HPDE6-E6E7 (cell line): ENCODE data around the gene FAM193B.
"Not testable (repeated sequence)": the region's sequence is repeated elsewhere in the genome, so short reads cannot be mapped to it uniquely, and the experiment has no call there.

Experiments used
- DNase-seq: peaks from one replicate; pipeline ENCODE4 v3.0.0; 2011; ENCODE audit warnings: missing footprints; ENCODE audit errors: extremely low spot score

Gene FAM193B

DNA sequence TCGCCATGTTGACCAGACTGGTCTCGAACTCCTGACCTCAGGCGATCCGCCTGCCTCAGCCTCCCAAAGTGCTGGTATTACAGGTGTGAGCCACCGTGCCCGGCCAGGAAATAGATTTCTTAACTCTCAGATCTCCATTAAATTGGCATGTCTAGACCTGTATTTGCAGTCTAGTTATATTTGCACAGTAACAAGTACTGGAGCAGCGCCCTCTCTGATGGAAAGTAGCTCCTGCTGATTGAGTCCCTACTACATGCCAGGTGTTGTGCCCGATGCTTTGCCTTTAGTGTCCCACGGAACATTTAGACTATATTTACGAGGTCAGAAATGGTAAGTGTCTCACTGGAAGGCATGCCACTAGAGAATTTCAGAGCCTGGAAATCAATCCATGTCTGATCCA, 21.8 kb upstream of the FAM193B start:
- DNase-seq, result no peak

GRCh38 chr5:177575488-177575887, 21.1 kb upstream of the FAM193B start:
- no peak for DNase-seq

DNA sequence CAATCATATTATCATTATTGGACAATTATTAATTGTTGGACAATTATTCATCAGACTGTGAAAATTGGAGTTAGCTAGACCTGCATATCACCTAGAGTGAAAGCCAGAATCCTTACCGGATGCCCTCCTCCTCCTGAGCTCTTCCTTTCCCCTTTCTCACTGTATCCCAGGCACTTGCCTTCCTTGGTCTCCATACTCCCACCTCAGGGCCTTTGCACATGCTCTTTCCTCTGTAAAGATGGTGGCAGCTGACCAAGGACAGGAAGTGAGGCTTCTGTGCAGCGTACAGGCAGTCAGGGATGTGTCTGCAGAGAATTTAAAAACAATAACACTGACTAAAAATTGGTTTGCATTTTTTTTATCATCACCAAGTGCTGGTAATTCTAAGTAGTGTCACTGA, 15.5 kb upstream of the FAM193B start:
- DNase-seq, result no peak

GRCh38 chr5:177568326-177568725, 14.0 kb upstream of the FAM193B start:
- no peak for DNase-seq

- DNase-seq, result no peak
Measured at GRCh38 chr5:177565046-177565445, 10.7 kb upstream of the FAM193B start.

DNA sequence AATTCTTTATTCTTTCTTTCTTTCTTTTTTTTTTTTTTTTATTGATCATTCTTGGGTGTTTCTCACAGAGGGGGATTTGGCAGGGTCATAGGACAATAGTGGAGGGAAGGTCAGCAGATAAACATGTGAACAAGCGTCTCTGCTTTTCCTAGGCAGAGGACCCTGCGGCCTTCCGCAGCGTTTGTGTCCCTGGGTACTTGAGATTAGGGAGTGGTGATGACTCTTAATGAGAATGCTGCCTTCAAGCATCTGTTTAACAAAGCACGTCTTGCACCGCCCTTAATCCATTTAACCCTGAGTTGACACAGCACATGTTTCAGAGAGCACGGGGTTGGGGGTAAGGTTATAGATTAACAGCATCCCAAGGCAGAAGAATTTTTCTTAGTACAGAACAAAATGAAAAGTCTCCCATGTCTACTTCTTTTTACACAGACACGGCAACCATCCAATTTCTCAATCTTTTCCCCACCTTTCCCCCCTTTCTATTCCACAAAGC, 5.1 kb upstream of the FAM193B start:
- not testable (repeated sequence) for DNase-seq

GRCh38 chr5:177557796-177558195, 3.4 kb upstream of the FAM193B start:
- DNase-seq, result no peak

GRCh38 chr5:177557041-177557647, 2.8 kb upstream of the FAM193B start:
- no peak for DNase-seq

DNA sequence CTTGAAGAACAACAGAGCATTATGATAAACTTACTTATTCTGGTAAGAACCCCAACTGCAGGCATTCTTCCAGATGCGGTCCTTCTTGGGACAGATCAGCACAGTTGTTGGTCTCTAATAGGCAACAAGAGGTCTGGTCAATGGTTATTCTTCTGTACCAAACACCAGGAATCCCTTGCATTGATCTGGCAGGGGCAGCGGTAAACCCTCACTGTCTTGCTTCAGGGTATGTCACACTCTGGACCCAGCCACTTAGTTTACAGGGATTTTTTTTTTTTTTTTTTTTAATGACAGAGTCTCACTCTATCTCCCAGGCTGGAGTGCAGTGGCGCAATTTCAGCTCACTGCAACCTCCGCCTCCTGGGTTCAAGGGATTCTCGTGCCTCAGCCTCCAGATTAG, 1.3 kb upstream of the FAM193B start:
- DNase-seq, result no peak

DNA sequence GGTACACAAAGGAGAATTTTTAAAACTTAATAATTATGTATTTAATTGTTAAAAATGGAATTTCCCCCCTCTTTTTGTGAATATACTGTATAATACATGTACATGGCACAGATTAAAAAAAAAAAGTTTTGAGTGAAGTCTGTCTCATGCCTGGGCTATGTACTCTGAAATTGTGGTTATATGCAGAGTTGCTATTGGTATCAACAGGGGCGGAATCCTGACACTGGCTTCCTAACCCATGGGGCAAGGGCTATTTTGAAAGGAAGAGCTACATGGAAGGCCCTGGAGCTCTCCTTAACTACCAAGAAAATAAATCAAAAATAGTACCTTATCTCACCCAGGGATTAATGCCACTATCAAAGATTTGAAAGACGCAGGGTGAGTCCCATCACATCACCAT, 865 bp upstream of the FAM193B start:
- DNase-seq, result no peak

- DNase-seq, result peak; percentile 65
Measured at GRCh38 chr5:177553671-177554429, 513 bp downstream of the FAM193B start.

GRCh38 chr5:177552839-177553455, 1.4 kb downstream of the FAM193B start:
- no peak for DNase-seq

DNA sequence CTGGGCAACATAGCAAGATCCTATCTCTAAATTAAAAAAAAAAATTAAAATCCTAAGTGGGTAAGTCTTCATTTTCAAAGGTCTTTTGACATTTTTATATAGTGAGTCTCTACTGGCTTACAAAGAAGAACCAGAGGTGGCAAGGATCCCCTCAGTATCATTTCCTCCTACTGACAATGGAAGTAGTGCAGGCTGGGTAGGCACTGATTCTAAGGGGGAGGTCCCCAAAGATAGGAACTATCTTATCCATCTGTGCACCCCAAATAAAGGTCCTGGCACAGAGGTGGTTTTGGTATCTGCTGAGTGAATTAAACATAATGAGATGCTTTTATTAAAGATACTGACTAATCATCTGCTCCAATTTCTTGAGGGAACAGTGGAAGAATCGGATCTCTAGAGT, 4.2 kb downstream of the FAM193B start:
- DNase-seq, result no peak

DNA sequence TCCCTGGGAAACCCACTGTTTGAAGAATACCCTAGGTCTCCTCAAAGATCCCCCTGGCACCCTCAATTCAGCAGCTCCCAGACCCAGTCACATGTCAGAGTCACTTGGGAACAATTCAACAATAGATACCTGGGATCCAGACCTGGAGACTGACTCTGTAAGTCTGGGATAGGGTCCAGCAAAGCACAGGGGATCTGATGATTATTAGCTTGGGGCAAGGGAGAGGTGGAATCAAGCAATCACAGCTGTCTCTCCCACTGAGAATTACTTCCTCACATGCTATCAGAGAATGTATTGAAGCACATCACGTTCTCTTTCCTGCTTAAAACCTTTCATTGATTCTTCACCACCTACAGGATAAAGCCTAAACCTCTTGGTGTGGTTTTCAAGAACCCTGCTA, 5.9 kb downstream of the FAM193B start:
- DNase-seq, result no peak

GRCh38 chr5:177547736-177548135, 6.6 kb downstream of the FAM193B start:
- no peak for DNase-seq

- peak; percentile 98 for DNase-seq
Measured at GRCh38 chr5:177546258-177546741, 8.1 kb downstream of the FAM193B start.

GRCh38 chr5:177545487-177546257, 8.7 kb downstream of the FAM193B start:
- DNase-seq, result no peak

DNA sequence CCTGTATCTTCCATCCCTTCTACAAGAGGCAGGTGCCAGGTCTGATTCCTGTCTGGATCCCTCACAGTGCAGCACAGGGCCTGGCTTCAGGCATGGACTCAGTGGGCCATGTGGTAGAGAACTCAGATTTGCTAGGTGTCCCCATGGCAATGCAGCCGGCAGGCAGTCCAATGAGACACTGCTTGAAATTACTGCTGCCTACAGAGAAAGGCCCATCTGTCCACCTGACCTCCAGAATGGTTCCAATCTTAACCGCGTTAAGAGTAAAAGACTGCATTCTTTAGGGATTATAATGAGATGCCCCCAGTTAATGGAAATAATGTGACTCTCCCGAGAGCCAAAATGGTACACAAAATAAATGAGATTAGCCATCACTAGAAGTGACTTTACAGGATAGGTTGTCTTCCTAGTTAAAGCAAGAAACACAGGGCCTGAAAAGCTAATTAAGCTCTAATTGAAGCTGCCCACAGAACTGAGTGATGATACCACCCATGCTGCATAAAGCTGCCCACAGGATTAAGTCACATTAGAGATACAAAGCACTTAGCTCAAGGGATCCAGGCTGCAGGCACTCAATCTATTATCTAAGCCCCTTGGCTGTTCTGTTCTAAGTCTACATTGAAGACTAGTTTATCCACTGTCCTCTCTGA, 11.4 kb downstream of the FAM193B start:
- no peak for DNase-seq

GRCh38 chr5:177540438-177540837, 13.9 kb downstream of the FAM193B start:
- DNase-seq, result no peak

GRCh38 chr5:177539411-177539810, 15.0 kb downstream of the FAM193B start:
- no peak for DNase-seq

GRCh38 chr5:177538876-177539275, 15.5 kb downstream of the FAM193B start:
- no peak for DNase-seq
